Loucy (cell line): ENCODE measurements around the gene SLC1A5.

Source experiments
- CTCF ChIP-seq: fragments of 200-600 bp; sonication (generic); conservative IDR thresholded peaks from 2 replicates; pipeline ENCODE4 v1.5.1; 2014; ENCODE audit warnings: mild to moderate bottlenecking, antibody characterized with exemption, low read length
- EZH2phosphoT487 ChIP-seq: fragments of 200-600 bp; IDR thresholded peaks from 2 replicates; pipeline ENCODE4 v1.6.1; 2018; ENCODE audit warnings: antibody characterized with exemption, mild to moderate bottlenecking, moderate library complexity, borderline replicate concordance

GRCh38 chr19:46732172-46732938 lies 56.0 kb downstream of the SLC1A5 start:
- no peak for TF ChIP-seq CTCF
- TF ChIP-seq EZH2phosphoT487: no peak
